Progenitor cell of endocrine pancreas (in vitro differentiated cells): ENCODE results near the gene HORMAD2. TPM values are rescaled to one million over a fixed set of nuclear protein-coding genes. Genes with fewer than 3 reads are reported as not detected.

Experiments used
- DNase-seq: peaks from one replicate; pipeline ENCODE4 v3.0.0; 2021; ENCODE audit warnings: low spot score; ENCODE audit not compliant: unreplicated experiment
- H3K27ac Mint-ChIP-seq: 2 replicates; pipeline ENCODE4 v1.8.0; 2021; ENCODE audit warnings: mild to moderate bottlenecking, moderate library complexity, mixed read lengths
- H3K27me3 Mint-ChIP-seq: 2 replicates; pipeline ENCODE4 v1.8.0; 2021; ENCODE audit warnings: mixed read lengths
- H3K36me3 Mint-ChIP-seq: 2 replicates; pipeline ENCODE4 v1.8.0; 2022; ENCODE audit warnings: mixed read lengths; ENCODE audit not compliant: insufficient read depth
- H3K4me1 Mint-ChIP-seq: 2 replicates; pipeline ENCODE4 v1.8.0; 2021; ENCODE audit warnings: low read depth, mixed read lengths
- H3K4me3 Mint-ChIP-seq: 2 replicates; pipeline ENCODE4 v1.8.0; 2021; ENCODE audit warnings: low read depth, mild to moderate bottlenecking, moderate library complexity, mixed read lengths
- H3K9me3 Mint-ChIP-seq: 2 replicates; pipeline ENCODE4 v1.8.0; 2021; ENCODE audit warnings: low read depth, mixed read lengths
- total RNA-seq: library from RNA; stranded (reverse); gene quantifications from 2 replicates; pipeline ENCODE4 v1.2.1, GENCODE V29; 2021
- TF ChIP-seq, protein P1 (sequence below): fragments of 200-600 bp; sonication (generic); IDR thresholded peaks from one replicate; pipeline ENCODE4 v1.5.0; 2021; ENCODE audit warnings: antibody characterized with exemption, mild to moderate bottlenecking; ENCODE audit not compliant: unreplicated experiment

The HORMAD2 gene
- total RNA-seq, 1 donor from 2014 or later: not detected

GRCh38 chr22:30104501-30105156 is 24.4 kb downstream of the HORMAD2 start:
- TF ChIP-seq, protein P1, sequence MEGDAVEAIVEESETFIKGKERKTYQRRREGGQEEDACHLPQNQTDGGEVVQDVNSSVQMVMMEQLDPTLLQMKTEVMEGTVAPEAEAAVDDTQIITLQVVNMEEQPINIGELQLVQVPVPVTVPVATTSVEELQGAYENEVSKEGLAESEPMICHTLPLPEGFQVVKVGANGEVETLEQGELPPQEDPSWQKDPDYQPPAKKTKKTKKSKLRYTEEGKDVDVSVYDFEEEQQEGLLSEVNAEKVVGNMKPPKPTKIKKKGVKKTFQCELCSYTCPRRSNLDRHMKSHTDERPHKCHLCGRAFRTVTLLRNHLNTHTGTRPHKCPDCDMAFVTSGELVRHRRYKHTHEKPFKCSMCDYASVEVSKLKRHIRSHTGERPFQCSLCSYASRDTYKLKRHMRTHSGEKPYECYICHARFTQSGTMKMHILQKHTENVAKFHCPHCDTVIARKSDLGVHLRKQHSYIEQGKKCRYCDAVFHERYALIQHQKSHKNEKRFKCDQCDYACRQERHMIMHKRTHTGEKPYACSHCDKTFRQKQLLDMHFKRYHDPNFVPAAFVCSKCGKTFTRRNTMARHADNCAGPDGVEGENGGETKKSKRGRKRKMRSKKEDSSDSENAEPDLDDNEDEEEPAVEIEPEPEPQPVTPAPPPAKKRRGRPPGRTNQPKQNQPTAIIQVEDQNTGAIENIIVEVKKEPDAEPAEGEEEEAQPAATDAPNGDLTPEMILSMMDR: no peak
- Mint-ChIP-seq H3K4me1 (peaks cover 1% of the 10 kb centered on the region), H3K36me3 (no peaks in the 10 kb centered on the region), H3K9me3 (no peaks in the 10 kb centered on the region), H3K27me3 (peaks cover 6% of the 10 kb centered on the region), H3K27ac (no peak overlapping the region), H3K4me3 (no peak overlapping the region)
- DNase-seq: no peak

DNA sequence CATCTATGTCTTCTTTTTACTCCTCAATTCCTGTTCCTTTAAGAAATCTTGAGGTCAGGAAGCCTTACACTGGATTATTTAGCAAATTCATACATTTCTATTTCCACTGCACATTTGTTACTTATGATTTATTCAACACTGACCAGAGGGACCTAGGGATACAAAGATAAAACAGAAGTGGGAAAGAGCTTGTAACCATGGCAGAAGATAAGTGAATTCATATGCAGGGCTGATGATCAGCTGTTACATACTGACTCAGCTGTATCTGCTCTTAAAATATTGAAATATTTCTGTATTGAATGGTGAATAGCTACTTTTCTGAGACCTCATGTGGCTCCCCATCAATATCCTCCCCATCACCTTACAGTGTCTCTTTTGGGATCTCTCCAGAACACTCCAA is 25.2 kb downstream of the HORMAD2 start:
- Mint-ChIP-seq H3K36me3 (no peaks in the 10 kb centered on the region), H3K4me1 (peaks cover 1% of the 10 kb centered on the region), H3K9me3 (no peaks in the 10 kb centered on the region), H3K27me3 (peaks cover 6% of the 10 kb centered on the region), H3K4me3 (no peak overlapping the region), H3K27ac (no peak overlapping the region)
- no peak for DNase-seq
- TF ChIP-seq, protein P1: no peak

GRCh38 chr22:30113494-30113893 is 33.2 kb downstream of the HORMAD2 start:
- H3K4me1 Mint-ChIP-seq: peaks cover 14% of the 10 kb centered on the region
- DNase-seq: no peak
- no peak overlapping the region for H3K4me3 Mint-ChIP-seq
- TF ChIP-seq, protein P1: no peak
- no peaks in the 10 kb centered on the region for H3K9me3 Mint-ChIP-seq
- H3K27ac Mint-ChIP-seq: no peak overlapping the region
- no peaks in the 10 kb centered on the region for H3K36me3 Mint-ChIP-seq
- H3K27me3 Mint-ChIP-seq: peaks cover 10% of the 10 kb centered on the region

DNA sequence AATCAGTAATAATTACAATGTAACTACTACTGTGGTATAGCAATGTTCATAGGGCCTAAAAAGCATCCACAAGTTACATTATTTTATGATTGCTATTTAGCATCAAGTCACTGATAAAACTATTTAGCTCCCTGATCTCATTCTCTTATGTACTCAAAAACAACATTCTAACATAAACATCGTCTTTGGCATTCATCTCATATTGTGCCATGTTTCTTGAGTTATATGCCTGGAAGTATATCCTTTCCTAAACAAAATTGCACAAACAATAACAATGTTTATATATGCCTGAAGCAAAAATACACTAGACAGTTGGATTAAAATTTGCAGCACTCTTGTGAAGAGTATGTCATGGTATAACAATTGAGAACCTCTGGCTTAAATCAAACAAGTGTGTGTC is 34.1 kb downstream of the HORMAD2 start:
- no peak for DNase-seq
- Mint-ChIP-seq H3K4me3 (no peak overlapping the region), H3K27me3 (peaks cover 9% of the 10 kb centered on the region), H3K36me3 (no peaks in the 10 kb centered on the region), H3K27ac (no peak overlapping the region), H3K9me3 (no peaks in the 10 kb centered on the region), H3K4me1 (peaks cover 18% of the 10 kb centered on the region)
- TF ChIP-seq, protein P1: no peak

GRCh38 chr22:30115705-30116104 is 35.4 kb downstream of the HORMAD2 start:
- TF ChIP-seq, protein P1: no peak
- Mint-ChIP-seq H3K4me3 (no peak overlapping the region), H3K9me3 (no peaks in the 10 kb centered on the region), H3K36me3 (no peaks in the 10 kb centered on the region), H3K27ac (no peak overlapping the region), H3K4me1 (peaks cover 21% of the 10 kb centered on the region), H3K27me3 (peaks cover 9% of the 10 kb centered on the region)
- no peak for DNase-seq
